ENCODE results near the gene SH3PXD2A.
"Not testable (repeated sequence)": the region's sequence is repeated elsewhere in the genome, so short reads cannot be mapped to it uniquely, and the experiment has no call there.

Gene SH3PXD2A

GRCh38 chr10:103636492-103636891 is 218.9 kb downstream of the SH3PXD2A start:
- DNase-seq: no peak

GRCh38 chr10:103635580-103635979 is 219.8 kb downstream of the SH3PXD2A start:
- DNase-seq: no peak

GRCh38 chr10:103633846-103634245 is 221.5 kb downstream of the SH3PXD2A start:
- no peak for DNase-seq

- not testable (repeated sequence) for DNase-seq
Measured at GRCh38 chr10:103632871-103633270, 222.5 kb downstream of the SH3PXD2A start.

- DNase-seq: no peak
Measured at GRCh38 chr10:103632247-103632642, 223.1 kb downstream of the SH3PXD2A start.

- DNase-seq: no peak
Measured at GRCh38 chr10:103630156-103630555, 225.2 kb downstream of the SH3PXD2A start.

GRCh38 chr10:103629581-103629980 is 225.8 kb downstream of the SH3PXD2A start:
- DNase-seq: no peak

GRCh38 chr10:103627893-103628292 is 227.5 kb downstream of the SH3PXD2A start:
- DNase-seq: no peak

GRCh38 chr10:103627111-103627892 is 228.1 kb downstream of the SH3PXD2A start:
- DNase-seq: no peak

GRCh38 chr10:103626178-103626577 is 229.2 kb downstream of the SH3PXD2A start:
- DNase-seq: no peak

GRCh38 chr10:103622935-103623574 is 232.3 kb downstream of the SH3PXD2A start:
- DNase-seq: no peak

GRCh38 chr10:103622286-103622685 is 233.1 kb downstream of the SH3PXD2A start:
- no peak for DNase-seq

GRCh38 chr10:103621783-103622125 is 233.6 kb downstream of the SH3PXD2A start:
- DNase-seq: no peak

- no peak for DNase-seq
Measured at GRCh38 chr10:103620891-103621782, 234.2 kb downstream of the SH3PXD2A start.

GRCh38 chr10:103620352-103620740 is 235.0 kb downstream of the SH3PXD2A start:
- peak; percentile 70 for DNase-seq

- no peak for DNase-seq
Measured at GRCh38 chr10:103619424-103620351, 235.7 kb downstream of the SH3PXD2A start.

- DNase-seq: peak; percentile 90
Measured at GRCh38 chr10:103618575-103619423, 236.6 kb downstream of the SH3PXD2A start.

GRCh38 chr10:103617602-103618385 is 237.6 kb downstream of the SH3PXD2A start:
- no peak for DNase-seq

GRCh38 chr10:103616705-103617601 is 238.4 kb downstream of the SH3PXD2A start:
- DNase-seq: peak; percentile 82

Measured in femur (tissue), 1 donor.